A673 (cell line): Measurements from ENCODE around the gene CAMK1D.

Experiments
- CTCF ChIP-seq: fragments of 300-800, 200-600 bp; sonication (generic); conservative IDR thresholded peaks from 2 replicates; pipeline ENCODE4 v1.5.1; 2017; ENCODE audit warnings: low read depth, mild to moderate bottlenecking, antibody characterized with exemption, low read length, moderate library complexity, mixed read lengths
- EZH2 ChIP-seq: fragments of 200-600 bp; sonication (generic); IDR thresholded peaks from 2 replicates; pipeline ENCODE4 v1.6.1; 2017; ENCODE audit warnings: borderline replicate concordance, low read depth, mild to moderate bottlenecking, mixed read lengths, antibody characterized with exemption, low read length; ENCODE audit not compliant: poor library complexity, severe bottlenecking

DNA sequence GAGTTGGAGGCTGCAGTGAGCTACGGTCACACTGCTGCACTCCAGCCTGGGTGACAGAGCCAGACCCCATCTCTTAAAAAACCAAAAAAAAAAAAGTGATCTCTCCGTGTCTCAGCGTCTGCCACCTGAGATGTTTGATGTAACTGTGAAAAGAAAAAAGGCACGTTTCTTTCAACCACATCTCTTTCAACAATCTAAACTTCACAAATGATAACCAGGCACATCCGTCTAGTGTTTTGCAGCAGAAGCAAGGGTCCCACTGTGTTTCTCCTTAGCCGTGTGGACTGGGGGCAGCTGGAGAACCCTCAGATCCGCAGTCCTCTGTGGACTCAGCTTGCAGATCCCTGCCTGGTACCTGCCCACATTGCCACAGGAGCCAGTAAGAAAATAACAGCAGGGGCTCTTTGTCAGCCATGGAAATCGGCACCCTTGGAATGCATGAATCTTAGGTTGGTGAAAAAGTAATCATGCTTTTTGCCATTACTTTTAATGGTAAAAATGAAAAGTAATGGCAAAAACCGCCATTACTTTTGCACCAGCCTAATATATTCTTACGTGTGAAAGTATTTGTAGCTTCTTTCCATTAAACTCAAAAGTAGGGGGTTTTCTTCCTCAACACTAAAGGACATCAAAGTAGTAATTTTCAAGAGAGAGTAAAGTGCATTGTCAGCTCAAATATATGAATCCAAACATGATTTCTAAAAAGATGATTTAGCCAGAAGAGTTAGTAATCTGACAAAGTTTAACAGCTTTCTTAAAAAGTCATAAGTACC is 375.6 kb downstream of the CAMK1D start:
- no peak for TF ChIP-seq CTCF
- no peak for TF ChIP-seq EZH2
